Lower leg skin (tissue), 3 donors: Measurements from ENCODE around the gene ZBTB38.

Experiments used
- POLR2A ChIP-seq, 2 donors: fragments of 450-650 bp; IDR thresholded peaks; one replicate each; pipeline ENCODE4 v1.6.1; 2016 to 2017; ENCODE audit warnings: antibody characterized with exemption in 2 of 2, mild to moderate bottlenecking in 1 of 2, moderate library complexity in 1 of 2
- TF ChIP-seq, protein P1 (sequence below), 3 donors: fragments of 450-650 bp; IDR thresholded peaks; one replicate each; pipeline ENCODE4 v1.5.1; 2016; ENCODE audit warnings: antibody characterized with exemption in 3 of 3, mild to moderate bottlenecking in 3 of 3, moderate library complexity in 2 of 3

DNA sequence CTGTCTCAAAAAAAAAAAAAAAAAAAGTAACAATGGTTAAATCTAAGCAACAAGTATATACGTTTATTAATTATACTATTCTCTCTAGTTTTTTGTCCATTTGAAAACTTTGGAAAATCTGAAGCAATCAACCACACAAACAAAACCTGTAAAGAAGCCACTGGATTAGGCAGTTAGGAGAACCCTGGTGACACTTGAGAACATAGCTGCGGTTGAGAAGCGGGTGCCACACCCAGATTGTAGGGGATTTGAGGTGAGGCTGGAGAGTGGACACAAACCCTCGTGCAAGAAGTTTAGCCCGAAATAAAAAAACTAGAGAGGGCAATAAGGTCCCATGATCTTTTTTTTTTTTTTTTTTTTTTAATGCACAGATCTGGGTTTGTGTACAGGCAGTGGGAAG lies 25.9 kb upstream of the ZBTB38 start:
- TF ChIP-seq POLR2A (IDR thresholded peaks at IDR 0.05), result no peak
- TF ChIP-seq, protein P1, sequence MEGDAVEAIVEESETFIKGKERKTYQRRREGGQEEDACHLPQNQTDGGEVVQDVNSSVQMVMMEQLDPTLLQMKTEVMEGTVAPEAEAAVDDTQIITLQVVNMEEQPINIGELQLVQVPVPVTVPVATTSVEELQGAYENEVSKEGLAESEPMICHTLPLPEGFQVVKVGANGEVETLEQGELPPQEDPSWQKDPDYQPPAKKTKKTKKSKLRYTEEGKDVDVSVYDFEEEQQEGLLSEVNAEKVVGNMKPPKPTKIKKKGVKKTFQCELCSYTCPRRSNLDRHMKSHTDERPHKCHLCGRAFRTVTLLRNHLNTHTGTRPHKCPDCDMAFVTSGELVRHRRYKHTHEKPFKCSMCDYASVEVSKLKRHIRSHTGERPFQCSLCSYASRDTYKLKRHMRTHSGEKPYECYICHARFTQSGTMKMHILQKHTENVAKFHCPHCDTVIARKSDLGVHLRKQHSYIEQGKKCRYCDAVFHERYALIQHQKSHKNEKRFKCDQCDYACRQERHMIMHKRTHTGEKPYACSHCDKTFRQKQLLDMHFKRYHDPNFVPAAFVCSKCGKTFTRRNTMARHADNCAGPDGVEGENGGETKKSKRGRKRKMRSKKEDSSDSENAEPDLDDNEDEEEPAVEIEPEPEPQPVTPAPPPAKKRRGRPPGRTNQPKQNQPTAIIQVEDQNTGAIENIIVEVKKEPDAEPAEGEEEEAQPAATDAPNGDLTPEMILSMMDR (IDR thresholded peaks at IDR 0.05), result no peak
